ENCODE data around the gene SLC25A43. TPM values are rescaled to one million over a fixed set of nuclear protein-coding genes. Genes with fewer than 3 reads are reported as not detected.
A peak's percentile ranks its signal among the peaks of the same experiment; 100 is the strongest.
"Not testable (repeated sequence)": the region's sequence is repeated elsewhere in the genome, so short reads cannot be mapped to it uniquely, and the experiment has no call there.

Gene SLC25A43
- total RNA-seq, 2 donors from 2014 or later, result 4.7 to 6.4 TPM

GRCh38 chrX:119482481-119483480 is 83.6 kb downstream of the SLC25A43 start:
- Mint-ChIP-seq H3K36me3 (no peaks in the 10 kb centered on the region), H3K27ac (no peak overlapping the region), H3K9me3 (no peaks in the 10 kb centered on the region), H3K4me3 (peak overlapping the region; percentile 74), H3K27me3 (peaks cover 0 to 7% of the 10 kb centered on the region in 2 donors), H3K4me1 (ENCODE audit: low read depth in 2 of 2) (peaks cover 6 to 9% of the 10 kb centered on the region in 2 donors)
- DNase-seq (ENCODE audit: low spot score) (peak; percentile 72), ATAC-seq (peak; percentile 89 to 93)

GRCh38 chrX:119486745-119487144 is 87.6 kb downstream of the SLC25A43 start:
- no peak for ATAC-seq
- no peak for DNase-seq (ENCODE audit: low spot score)
- H3K27ac Mint-ChIP-seq, result no peak overlapping the region
- H3K27me3 Mint-ChIP-seq, result peaks cover 0 to 9% of the 10 kb centered on the region in 2 donors
- no peaks in the 10 kb centered on the region for H3K9me3 Mint-ChIP-seq
- no peak overlapping the region for H3K4me3 Mint-ChIP-seq
- H3K36me3 Mint-ChIP-seq, result no peaks in the 10 kb centered on the region
- peaks cover 6 to 9% of the 10 kb centered on the region in 2 donors for H3K4me1 Mint-ChIP-seq (ENCODE audit: low read depth in 2 of 2)

GRCh38 chrX:119487766-119488165 is 88.6 kb downstream of the SLC25A43 start:
- not testable (repeated sequence) for DNase-seq (ENCODE audit: low spot score); H3K36me3 Mint-ChIP-seq; H3K4me1 Mint-ChIP-seq (ENCODE audit: low read depth in 2 of 2); ATAC-seq; H3K4me3 Mint-ChIP-seq; H3K9me3 Mint-ChIP-seq; H3K27ac Mint-ChIP-seq; H3K27me3 Mint-ChIP-seq

- DNase-seq (ENCODE audit: low spot score) (no peak), ATAC-seq (no peak)
- no peaks in the 10 kb centered on the region for H3K4me1 Mint-ChIP-seq (ENCODE audit: low read depth in 2 of 2)
- no peak overlapping the region for H3K4me3 Mint-ChIP-seq
- no peaks in the 10 kb centered on the region for H3K9me3 Mint-ChIP-seq
- H3K36me3 Mint-ChIP-seq, result no peaks in the 10 kb centered on the region
- H3K27me3 Mint-ChIP-seq, result peaks cover 0 to 9% of the 10 kb centered on the region in 2 donors
- H3K27ac Mint-ChIP-seq, result no peak overlapping the region
Observed at GRCh38 chrX:119488749-119489148, 89.6 kb downstream of the SLC25A43 start.

GRCh38 chrX:119489212-119490074 is 90.3 kb downstream of the SLC25A43 start:
- ATAC-seq, result no peak
- H3K27me3 Mint-ChIP-seq, result peaks cover 0 to 8% of the 10 kb centered on the region in 2 donors
- no peak overlapping the region for H3K27ac Mint-ChIP-seq
- no peak overlapping the region for H3K4me3 Mint-ChIP-seq
- H3K9me3 Mint-ChIP-seq, result no peaks in the 10 kb centered on the region
- no peak for DNase-seq (ENCODE audit: low spot score)
- no peaks in the 10 kb centered on the region for H3K4me1 Mint-ChIP-seq (ENCODE audit: low read depth in 2 of 2)
- no peaks in the 10 kb centered on the region for H3K36me3 Mint-ChIP-seq

- Mint-ChIP-seq H3K9me3 (no peaks in the 10 kb centered on the region), H3K36me3 (no peaks in the 10 kb centered on the region), H3K4me3 (no peak overlapping the region), H3K27me3 (peaks cover 0 to 5% of the 10 kb centered on the region in 2 donors), H3K4me1 (ENCODE audit: low read depth in 2 of 2) (peaks cover 3 to 7% of the 10 kb centered on the region in 2 donors), H3K27ac (no peak overlapping the region)
- ATAC-seq (no peak), DNase-seq (ENCODE audit: low spot score) (no peak)
Observed at GRCh38 chrX:119492463-119492862, 93.3 kb downstream of the SLC25A43 start.

- H3K27ac Mint-ChIP-seq; DNase-seq (ENCODE audit: low spot score); H3K36me3 Mint-ChIP-seq; H3K9me3 Mint-ChIP-seq; ATAC-seq; H3K27me3 Mint-ChIP-seq; H3K4me3 Mint-ChIP-seq; H3K4me1 Mint-ChIP-seq (ENCODE audit: low read depth in 2 of 2): not testable (repeated sequence)
Observed at GRCh38 chrX:119493851-119494495, 94.8 kb downstream of the SLC25A43 start.

GRCh38 chrX:119495734-119496726 is 96.9 kb downstream of the SLC25A43 start:
- H3K27me3 Mint-ChIP-seq, result peaks cover 0 to 6% of the 10 kb centered on the region in 2 donors
- peaks cover 3 to 7% of the 10 kb centered on the region in 2 donors for H3K4me1 Mint-ChIP-seq (ENCODE audit: low read depth in 2 of 2)
- H3K4me3 Mint-ChIP-seq, result no peak overlapping the region
- H3K27ac Mint-ChIP-seq, result no peak overlapping the region
- no peaks in the 10 kb centered on the region for H3K9me3 Mint-ChIP-seq
- DNase-seq (ENCODE audit: low spot score) (no peak), ATAC-seq (no peak)
- H3K36me3 Mint-ChIP-seq, result no peaks in the 10 kb centered on the region

- DNase-seq (ENCODE audit: low spot score) (no peak), ATAC-seq (no peak)
- Mint-ChIP-seq H3K4me1 (ENCODE audit: low read depth in 2 of 2) (peaks cover 3 to 7% of the 10 kb centered on the region in 2 donors), H3K27ac (no peak overlapping the region), H3K27me3 (peaks cover 0 to 6% of the 10 kb centered on the region in 2 donors), H3K9me3 (no peaks in the 10 kb centered on the region), H3K36me3 (no peaks in the 10 kb centered on the region), H3K4me3 (no peak overlapping the region)
Observed at GRCh38 chrX:119497185-119497584, 98.0 kb downstream of the SLC25A43 start.

GRCh38 chrX:119500061-119500800 is 101.1 kb downstream of the SLC25A43 start:
- Mint-ChIP-seq H3K4me3 (no peak overlapping the region), H3K4me1 (ENCODE audit: low read depth in 2 of 2) (peaks cover 5 to 7% of the 10 kb centered on the region in 2 donors), H3K9me3 (no peaks in the 10 kb centered on the region), H3K27me3 (peaks cover 0 to 6% of the 10 kb centered on the region in 2 donors), H3K27ac (no peak overlapping the region), H3K36me3 (no peaks in the 10 kb centered on the region)
- DNase-seq (ENCODE audit: low spot score) (no peak), ATAC-seq (no peak)

GRCh38 chrX:119501511-119502148 is 102.5 kb downstream of the SLC25A43 start:
- Mint-ChIP-seq H3K36me3 (no peaks in the 10 kb centered on the region), H3K27ac (no peak overlapping the region), H3K4me3 (no peak overlapping the region), H3K9me3 (no peaks in the 10 kb centered on the region), H3K27me3 (peaks cover 0 to 5% of the 10 kb centered on the region in 2 donors), H3K4me1 (ENCODE audit: low read depth in 2 of 2) (peaks cover 2 to 5% of the 10 kb centered on the region in 2 donors)
- ATAC-seq, result no peak
- DNase-seq (ENCODE audit: low spot score), result no peak

All from natural killer cell treated with Interleukin-12 subunit alpha and Interleukin-12 subunit beta and Interleukin-15 and Interleukin-18, amount 100 ng/mL, for 72 hours (primary cell).